Loucy (cell line): ENCODE data around the gene ANXA11.
"Not testable (repeated sequence)": the region's sequence is repeated elsewhere in the genome, so short reads cannot be mapped to it uniquely, and the experiment has no call there.

Experiments used
- CTCF ChIP-seq: fragments of 200-600 bp; sonication (generic); conservative IDR thresholded peaks from 2 replicates; pipeline ENCODE4 v1.5.1; 2014; ENCODE audit warnings: mild to moderate bottlenecking, antibody characterized with exemption, low read length
- EZH2phosphoT487 ChIP-seq: fragments of 200-600 bp; IDR thresholded peaks from 2 replicates; pipeline ENCODE4 v1.6.1; 2018; ENCODE audit warnings: antibody characterized with exemption, mild to moderate bottlenecking, moderate library complexity, borderline replicate concordance

- not testable (repeated sequence) for TF ChIP-seq CTCF, EZH2phosphoT487
These were observed 44.6 kb upstream of the ANXA11 start for GRCh38 chr10:80249906-80250305.
